ENCODE measurements around the gene RNPEPL1.

Gene RNPEPL1

DNA sequence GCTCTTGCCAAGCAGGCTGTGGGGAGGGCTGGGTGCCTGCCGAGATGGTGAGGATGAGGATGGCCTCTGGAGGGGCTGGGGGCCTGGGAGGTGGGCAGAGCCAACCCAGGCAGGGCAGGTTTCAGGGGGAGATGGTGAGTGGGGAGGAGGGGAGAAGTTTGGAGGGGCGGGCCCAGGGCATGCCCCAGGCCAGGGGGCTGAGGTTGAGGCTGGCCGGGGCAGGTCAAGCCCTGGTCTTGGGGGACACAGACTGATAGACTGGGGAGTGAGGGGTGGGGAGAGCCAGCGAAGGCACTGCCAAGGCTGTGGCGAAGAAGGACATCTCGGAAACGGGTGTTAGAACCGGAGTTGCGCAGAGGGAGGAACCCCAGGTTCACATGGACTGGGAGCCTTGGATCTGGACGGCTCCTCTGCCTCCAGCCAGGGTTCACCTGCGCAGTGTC lies 30.9 kb downstream of the RNPEPL1 start:
- Histone ChIP-seq H3K9me2 (replicated peaks; ENCODE audit: insufficient read depth, low read length) (no peaks in the 10 kb centered on the region), H3K4me3 (ENCODE audit: insufficient read depth, low read length, poor library complexity, severe bottlenecking) (no peak overlapping the region), H2AFZ (ENCODE audit: low read depth, low read length, severe bottlenecking) (no peak overlapping the region), H3K9me3 (ENCODE audit: insufficient read depth, low read length) (no peaks in the 10 kb centered on the region), H3K4me2 (ENCODE audit: low read depth, low read length, poor library complexity, severe bottlenecking) (no peak overlapping the region), H3K79me2 (ENCODE audit: insufficient read depth, low read length) (0 out of 2 replicates have a peak, but pooled peaks cover 2% of the 10 kb centered on the region), H3K36me3 (ENCODE audit: low read length) (no peaks in the 10 kb centered on the region), H3K9ac (ENCODE audit: low read length) (no peak overlapping the region), H3K27ac (ENCODE audit: low read depth, low read length) (no peak overlapping the region), H3F3A (ENCODE audit: insufficient read depth) (no peaks in the 10 kb centered on the region), H4K20me1 (ENCODE audit: low read depth, low read length) (no peaks in the 10 kb centered on the region), H3K27me3 (ENCODE audit: low read length) (no peaks in the 10 kb centered on the region)
- no peak for TF ChIP-seq EZH2phosphoT487 (conservative IDR thresholded peaks at IDR 0.05; ENCODE audit: low read length)
- TF ChIP-seq, protein P1, sequence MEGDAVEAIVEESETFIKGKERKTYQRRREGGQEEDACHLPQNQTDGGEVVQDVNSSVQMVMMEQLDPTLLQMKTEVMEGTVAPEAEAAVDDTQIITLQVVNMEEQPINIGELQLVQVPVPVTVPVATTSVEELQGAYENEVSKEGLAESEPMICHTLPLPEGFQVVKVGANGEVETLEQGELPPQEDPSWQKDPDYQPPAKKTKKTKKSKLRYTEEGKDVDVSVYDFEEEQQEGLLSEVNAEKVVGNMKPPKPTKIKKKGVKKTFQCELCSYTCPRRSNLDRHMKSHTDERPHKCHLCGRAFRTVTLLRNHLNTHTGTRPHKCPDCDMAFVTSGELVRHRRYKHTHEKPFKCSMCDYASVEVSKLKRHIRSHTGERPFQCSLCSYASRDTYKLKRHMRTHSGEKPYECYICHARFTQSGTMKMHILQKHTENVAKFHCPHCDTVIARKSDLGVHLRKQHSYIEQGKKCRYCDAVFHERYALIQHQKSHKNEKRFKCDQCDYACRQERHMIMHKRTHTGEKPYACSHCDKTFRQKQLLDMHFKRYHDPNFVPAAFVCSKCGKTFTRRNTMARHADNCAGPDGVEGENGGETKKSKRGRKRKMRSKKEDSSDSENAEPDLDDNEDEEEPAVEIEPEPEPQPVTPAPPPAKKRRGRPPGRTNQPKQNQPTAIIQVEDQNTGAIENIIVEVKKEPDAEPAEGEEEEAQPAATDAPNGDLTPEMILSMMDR (IDR thresholded peaks at IDR 0.05; ENCODE audit: insufficient read depth, low read length, poor library complexity, severe bottlenecking): no peak

DNA sequence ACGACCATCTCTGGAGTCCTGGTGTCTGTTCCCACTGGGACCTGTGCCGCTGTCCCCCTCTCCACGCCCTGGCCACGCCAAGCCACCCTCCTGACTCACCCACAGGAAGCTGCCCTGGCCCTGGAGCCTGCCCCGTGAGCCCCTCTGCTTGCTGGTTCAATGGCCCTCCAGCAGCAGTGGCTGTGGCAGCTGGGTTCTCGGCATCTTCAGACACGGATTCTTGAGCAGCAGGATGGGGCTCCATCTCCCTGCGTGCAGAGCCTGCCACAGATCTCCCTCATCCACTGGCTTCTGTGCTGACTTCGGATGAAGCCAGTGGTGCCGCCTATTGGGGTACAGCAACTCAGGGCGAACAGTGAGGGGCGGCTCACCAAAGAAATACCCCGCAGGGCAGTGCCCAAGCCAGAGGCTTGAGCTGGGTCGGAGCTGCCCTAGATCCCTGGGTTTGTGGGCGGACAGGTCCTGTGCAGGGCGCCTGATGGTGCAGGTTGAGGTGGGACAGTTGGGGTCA lies 32.2 kb downstream of the RNPEPL1 start:
- TF ChIP-seq EZH2phosphoT487 (conservative IDR thresholded peaks at IDR 0.05; ENCODE audit: low read length): no peak
- TF ChIP-seq, protein P1 (IDR thresholded peaks at IDR 0.05; ENCODE audit: insufficient read depth, low read length, poor library complexity, severe bottlenecking): no peak
- Histone ChIP-seq H2AFZ (ENCODE audit: low read depth, low read length, severe bottlenecking) (no peak overlapping the region), H3K79me2 (ENCODE audit: insufficient read depth, low read length) (no peaks in the 10 kb centered on the region), H3K9me2 (replicated peaks; ENCODE audit: insufficient read depth, low read length) (no peaks in the 10 kb centered on the region), H3K4me2 (ENCODE audit: low read depth, low read length, poor library complexity, severe bottlenecking) (no peak overlapping the region), H4K20me1 (ENCODE audit: low read depth, low read length) (no peaks in the 10 kb centered on the region), H3K27me3 (ENCODE audit: low read length) (no peaks in the 10 kb centered on the region), H3K27ac (ENCODE audit: low read depth, low read length) (no peak overlapping the region), H3F3A (ENCODE audit: insufficient read depth) (no peaks in the 10 kb centered on the region), H3K9me3 (ENCODE audit: insufficient read depth, low read length) (no peaks in the 10 kb centered on the region), H3K4me3 (ENCODE audit: insufficient read depth, low read length, poor library complexity, severe bottlenecking) (no peak overlapping the region), H3K9ac (ENCODE audit: low read length) (no peak overlapping the region), H3K36me3 (ENCODE audit: low read length) (no peaks in the 10 kb centered on the region)

- TF ChIP-seq, protein P1 (IDR thresholded peaks at IDR 0.05; ENCODE audit: insufficient read depth, low read length, poor library complexity, severe bottlenecking): no peak
- no peak for TF ChIP-seq EZH2phosphoT487 (conservative IDR thresholded peaks at IDR 0.05; ENCODE audit: low read length)
- Histone ChIP-seq H3K4me3 (ENCODE audit: insufficient read depth, low read length, poor library complexity, severe bottlenecking) (no peak overlapping the region), H3F3A (ENCODE audit: insufficient read depth) (no peaks in the 10 kb centered on the region), H3K9me3 (ENCODE audit: insufficient read depth, low read length) (no peaks in the 10 kb centered on the region), H3K9ac (ENCODE audit: low read length) (no peak overlapping the region), H4K20me1 (ENCODE audit: low read depth, low read length) (no peaks in the 10 kb centered on the region), H3K27me3 (ENCODE audit: low read length) (no peaks in the 10 kb centered on the region), H3K79me2 (ENCODE audit: insufficient read depth, low read length) (no peaks in the 10 kb centered on the region), H2AFZ (ENCODE audit: low read depth, low read length, severe bottlenecking) (no peak overlapping the region), H3K4me2 (ENCODE audit: low read depth, low read length, poor library complexity, severe bottlenecking) (no peak overlapping the region), H3K36me3 (ENCODE audit: low read length) (no peaks in the 10 kb centered on the region), H3K9me2 (replicated peaks; ENCODE audit: insufficient read depth, low read length) (no peaks in the 10 kb centered on the region), H3K27ac (ENCODE audit: low read depth, low read length) (no peak overlapping the region)
Observed at GRCh38 chr2:240601061-240601830, 33.0 kb downstream of the RNPEPL1 start.
